IMR-90 (cell line): ENCODE results near the gene LRRC75B.

ENCODE experiments used
- BHLHE40 ChIP-seq: fragments of 150-350 bp; IDR thresholded peaks from 2 replicates; pipeline ENCODE4 v1.6.1; 2016; ENCODE audit warnings: mild to moderate bottlenecking, low read depth, low read length
- CHD1 ChIP-seq: IDR thresholded peaks from 2 replicates; pipeline ENCODE4 v1.6.1; 2012; ENCODE audit warnings: low read depth, low read length, improper control_type of control experiment
- FOS ChIP-seq: fragments of 150-350 bp; IDR thresholded peaks from 2 replicates; pipeline ENCODE4 v1.6.1; 2016; ENCODE audit warnings: low read depth, low read length
- MAFK ChIP-seq: IDR thresholded peaks from 2 replicates; pipeline ENCODE4 v1.6.1; 2012; ENCODE audit warnings: low read depth, low read length, improper control_type of control experiment
- POLR2A ChIP-seq: IDR thresholded peaks from 2 replicates; pipeline ENCODE4 v1.6.1; 2012; ENCODE audit warnings: mild to moderate bottlenecking, low read depth, low read length
- RAD21 ChIP-seq: IDR thresholded peaks from 2 replicates; pipeline ENCODE4 v1.6.1; 2012; ENCODE audit warnings: low read length, improper control_type of control experiment
- RCOR1 ChIP-seq: IDR thresholded peaks from 2 replicates; pipeline ENCODE4 v1.6.1; 2012; ENCODE audit warnings: mild to moderate bottlenecking, low read length, improper control_type of control experiment; ENCODE audit not compliant: insufficient replicate concordance
- TF ChIP-seq, protein P1 (sequence below): conservative IDR thresholded peaks from 2 replicates; pipeline ENCODE4 v1.5.1; 2012; ENCODE audit warnings: mild to moderate bottlenecking, low read depth, low read length, improper control_type of control experiment
- TF ChIP-seq, protein P2 (sequence below): fragments of 150-350 bp; IDR thresholded peaks from 2 replicates; pipeline ENCODE4 v1.6.1; 2017; ENCODE audit warnings: mild to moderate bottlenecking, antibody characterized with exemption, low read length, low read depth

DNA sequence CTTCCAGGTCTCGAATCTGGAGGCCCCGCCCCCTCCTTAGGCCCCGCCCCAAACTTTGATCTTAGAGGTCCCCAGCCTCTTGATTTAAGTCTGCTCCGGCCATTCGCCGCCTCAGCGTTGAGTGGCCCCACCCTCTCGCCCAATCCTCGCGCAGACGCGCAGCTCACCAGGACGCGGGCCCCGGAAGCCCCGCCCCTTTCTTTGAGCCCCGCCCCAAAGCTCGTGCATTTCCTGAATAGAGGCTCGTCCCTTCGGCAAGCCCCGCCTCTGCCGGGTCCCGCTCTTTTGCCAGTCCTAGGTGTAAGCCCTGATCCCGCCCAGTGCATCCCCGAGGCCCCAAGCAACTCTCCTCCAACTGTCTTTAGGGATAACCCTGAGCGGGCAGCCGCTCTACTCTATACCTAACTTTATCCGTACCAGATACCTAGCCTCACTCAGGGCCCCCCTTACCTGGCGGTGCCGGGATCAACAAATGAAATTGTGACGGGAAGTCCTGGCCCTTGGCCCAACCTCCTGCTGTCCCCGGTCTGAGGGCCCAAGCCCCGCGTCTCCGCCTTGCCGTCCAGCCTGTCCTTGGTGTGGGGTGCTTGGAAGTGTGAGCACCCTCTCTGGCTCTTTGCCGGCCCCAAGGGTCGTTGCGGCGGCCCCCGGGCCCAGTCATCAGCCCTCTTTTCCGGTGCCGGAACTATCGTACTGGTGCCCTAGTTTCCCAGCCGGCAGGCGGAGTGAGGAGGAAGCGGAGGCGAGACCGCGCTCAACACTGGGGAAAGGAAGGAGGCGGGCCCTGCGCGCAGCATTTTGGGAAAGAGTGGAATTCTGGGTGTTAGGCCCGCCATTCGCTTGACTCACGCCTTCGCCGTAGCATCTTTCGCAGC, 37.5 kb downstream of the LRRC75B start, which contains the start of gene SNRPD3:
- TF ChIP-seq, protein P1, sequence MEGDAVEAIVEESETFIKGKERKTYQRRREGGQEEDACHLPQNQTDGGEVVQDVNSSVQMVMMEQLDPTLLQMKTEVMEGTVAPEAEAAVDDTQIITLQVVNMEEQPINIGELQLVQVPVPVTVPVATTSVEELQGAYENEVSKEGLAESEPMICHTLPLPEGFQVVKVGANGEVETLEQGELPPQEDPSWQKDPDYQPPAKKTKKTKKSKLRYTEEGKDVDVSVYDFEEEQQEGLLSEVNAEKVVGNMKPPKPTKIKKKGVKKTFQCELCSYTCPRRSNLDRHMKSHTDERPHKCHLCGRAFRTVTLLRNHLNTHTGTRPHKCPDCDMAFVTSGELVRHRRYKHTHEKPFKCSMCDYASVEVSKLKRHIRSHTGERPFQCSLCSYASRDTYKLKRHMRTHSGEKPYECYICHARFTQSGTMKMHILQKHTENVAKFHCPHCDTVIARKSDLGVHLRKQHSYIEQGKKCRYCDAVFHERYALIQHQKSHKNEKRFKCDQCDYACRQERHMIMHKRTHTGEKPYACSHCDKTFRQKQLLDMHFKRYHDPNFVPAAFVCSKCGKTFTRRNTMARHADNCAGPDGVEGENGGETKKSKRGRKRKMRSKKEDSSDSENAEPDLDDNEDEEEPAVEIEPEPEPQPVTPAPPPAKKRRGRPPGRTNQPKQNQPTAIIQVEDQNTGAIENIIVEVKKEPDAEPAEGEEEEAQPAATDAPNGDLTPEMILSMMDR, result no peak
- TF ChIP-seq, protein P2, sequence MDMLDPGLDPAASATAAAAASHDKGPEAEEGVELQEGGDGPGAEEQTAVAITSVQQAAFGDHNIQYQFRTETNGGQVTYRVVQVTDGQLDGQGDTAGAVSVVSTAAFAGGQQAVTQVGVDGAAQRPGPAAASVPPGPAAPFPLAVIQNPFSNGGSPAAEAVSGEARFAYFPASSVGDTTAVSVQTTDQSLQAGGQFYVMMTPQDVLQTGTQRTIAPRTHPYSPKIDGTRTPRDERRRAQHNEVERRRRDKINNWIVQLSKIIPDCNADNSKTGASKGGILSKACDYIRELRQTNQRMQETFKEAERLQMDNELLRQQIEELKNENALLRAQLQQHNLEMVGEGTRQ, result no peak
- peak; percentile 73 for TF ChIP-seq POLR2A
- TF ChIP-seq RAD21, result peak; percentile 11; the same call in 1 of the 2 replicates
- no peak for TF ChIP-seq FOS
- no peak for TF ChIP-seq CHD1
- no peak for TF ChIP-seq MAFK
- TF ChIP-seq BHLHE40, result 0 out of 2 replicates have a peak, but pooled peaks have one; percentile 3
- no peak for TF ChIP-seq RCOR1
